A204.1 (cell line): Measurements from ENCODE around the gene C1QTNF12.

ENCODE experiments used
- FAIRE-seq: peaks from 2 replicates; lab custom pipeline; 2012; peaks lifted over from hg19 to GRCh38; lab: Jason Lieb, UNC

Gene C1QTNF12

GRCh38 chr1:1213345-1214265 is 32.9 kb downstream of the C1QTNF12 start, which contains the start of gene TNFRSF4:
TSS of gene TNFRSF4 (minus strand) at chr1:1214153. CDS start at chr1:1214127, 26 bp downstream.
- FAIRE-seq = no peak

GRCh38 chr1:1212780-1213344 is 33.7 kb downstream of the C1QTNF12 start:
- no peak for FAIRE-seq

- no peak for FAIRE-seq
Observed at GRCh38 chr1:1211541-1212441, 34.7 kb downstream of the C1QTNF12 start.

DNA sequence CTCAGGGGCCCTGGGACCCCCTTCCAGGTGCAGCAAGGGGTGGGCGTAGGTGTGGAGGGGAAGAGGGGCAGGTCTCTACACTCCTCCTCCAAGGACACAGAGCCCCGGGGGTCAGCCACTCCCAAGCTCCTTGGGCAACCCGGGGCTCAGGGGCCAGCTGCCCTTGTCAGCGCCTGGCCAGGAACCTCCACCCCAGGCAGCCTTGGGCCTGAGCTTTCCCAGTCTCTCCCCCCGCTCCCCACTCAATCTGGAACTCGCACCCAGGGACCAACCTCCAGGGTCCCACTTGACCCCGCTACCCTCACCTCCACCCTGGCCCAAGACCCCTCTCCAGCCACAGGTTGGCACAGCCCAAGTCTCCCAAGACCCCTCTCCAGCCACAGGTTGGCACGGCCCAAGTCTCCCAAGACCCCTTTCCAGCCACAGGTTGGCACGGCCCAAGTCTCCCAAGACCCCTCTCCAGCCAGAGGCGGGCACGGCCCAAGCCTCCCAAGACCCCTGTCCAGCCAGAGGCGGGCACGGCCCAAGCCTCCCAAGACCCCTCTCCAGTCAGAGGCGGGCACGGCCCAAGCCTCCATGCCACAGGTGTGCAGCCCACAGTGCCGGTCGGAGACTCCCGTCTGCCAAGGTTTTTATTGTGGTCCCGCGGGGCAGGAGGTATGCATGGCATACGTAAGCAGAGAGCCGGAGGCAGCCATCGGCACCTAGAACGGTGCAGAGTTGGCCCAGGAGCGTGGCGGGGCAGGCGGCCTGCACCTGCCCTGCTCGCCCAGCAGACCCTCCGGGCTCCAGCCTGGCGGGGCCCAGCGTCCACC is 35.6 kb downstream of the C1QTNF12 start:
- FAIRE-seq = no peak

DNA sequence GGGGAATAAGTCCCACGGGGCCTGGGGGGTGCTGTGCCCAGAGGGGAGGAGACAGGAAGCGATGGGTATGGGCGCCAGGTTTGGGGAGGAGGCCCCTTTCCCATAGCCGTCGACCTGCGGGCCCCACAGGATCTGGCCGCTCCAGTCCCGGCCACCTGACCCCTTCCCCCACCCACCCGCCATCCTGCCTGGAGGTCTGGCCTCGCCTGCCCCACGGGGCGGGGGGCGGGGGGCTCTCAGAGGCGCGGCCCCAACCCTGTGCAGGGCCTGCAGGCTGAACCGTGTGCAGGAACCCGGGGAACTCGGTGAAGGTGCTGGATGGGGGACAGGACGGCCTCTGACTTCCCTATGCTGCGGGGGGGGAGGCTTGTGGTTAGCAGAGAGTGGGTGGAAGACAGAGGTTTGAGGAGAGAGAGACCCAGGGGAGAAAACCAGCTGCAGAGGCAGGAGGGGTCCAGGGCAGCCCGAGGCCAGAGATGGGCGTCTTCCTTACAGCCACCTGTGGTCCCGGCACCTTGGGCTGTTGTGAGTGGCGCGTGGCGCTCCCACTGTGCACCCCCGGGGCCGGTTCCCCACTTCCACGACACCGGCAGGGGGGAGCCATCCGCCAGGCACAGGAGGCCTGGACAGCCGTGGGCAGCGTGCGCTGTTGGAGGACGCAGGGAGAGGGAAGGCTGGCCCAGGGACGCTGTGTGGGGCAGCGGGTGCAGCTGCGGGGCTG is 37.6 kb downstream of the C1QTNF12 start:
- no peak for FAIRE-seq

- FAIRE-seq = no peak
Observed at GRCh38 chr1:1207571-1207892, 39.0 kb downstream of the C1QTNF12 start.

DNA sequence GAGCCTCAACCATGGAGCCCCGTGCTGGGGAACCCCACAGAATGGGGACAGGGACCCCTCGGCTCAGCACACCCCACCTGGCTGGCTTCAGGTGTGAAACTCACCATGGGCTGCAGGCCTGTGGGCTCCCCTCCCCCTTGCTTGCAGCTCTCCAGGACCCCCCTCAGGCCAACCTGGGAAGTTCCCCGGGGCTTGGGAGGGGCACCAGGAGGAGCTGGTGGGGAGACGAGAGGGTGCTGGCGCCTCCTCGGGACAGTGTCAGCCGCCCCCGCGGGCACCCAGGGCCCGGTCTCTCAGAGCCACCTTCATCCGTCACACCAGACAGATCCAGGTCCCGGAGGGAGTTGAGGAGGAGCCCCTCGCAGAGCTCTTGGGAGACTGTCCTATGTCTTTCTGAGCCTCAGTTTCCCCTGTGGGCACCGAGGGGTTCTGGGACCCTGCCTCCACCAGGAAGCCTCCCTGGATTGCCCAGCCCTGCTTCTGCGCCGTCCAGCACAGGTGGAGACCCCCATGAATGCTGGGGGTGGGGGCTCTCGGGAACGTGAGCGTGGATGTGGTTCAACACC is 39.5 kb downstream of the C1QTNF12 start:
- no peak for FAIRE-seq

- no peak for FAIRE-seq
Observed at GRCh38 chr1:1206376-1206965, 40.1 kb downstream of the C1QTNF12 start, which contains the start of gene TNFRSF18. TSS of gene TNFRSF18 (minus strand) at chr1:1206592. CDS start at chr1:1206571, 21 bp downstream.

GRCh38 chr1:1205769-1206375 is 40.6 kb downstream of the C1QTNF12 start:
- FAIRE-seq = no peak

- FAIRE-seq = no peak
Observed at GRCh38 chr1:1204998-1205768, 41.3 kb downstream of the C1QTNF12 start.

GRCh38 chr1:1204425-1204920 is 42.0 kb downstream of the C1QTNF12 start:
- no peak for FAIRE-seq

DNA sequence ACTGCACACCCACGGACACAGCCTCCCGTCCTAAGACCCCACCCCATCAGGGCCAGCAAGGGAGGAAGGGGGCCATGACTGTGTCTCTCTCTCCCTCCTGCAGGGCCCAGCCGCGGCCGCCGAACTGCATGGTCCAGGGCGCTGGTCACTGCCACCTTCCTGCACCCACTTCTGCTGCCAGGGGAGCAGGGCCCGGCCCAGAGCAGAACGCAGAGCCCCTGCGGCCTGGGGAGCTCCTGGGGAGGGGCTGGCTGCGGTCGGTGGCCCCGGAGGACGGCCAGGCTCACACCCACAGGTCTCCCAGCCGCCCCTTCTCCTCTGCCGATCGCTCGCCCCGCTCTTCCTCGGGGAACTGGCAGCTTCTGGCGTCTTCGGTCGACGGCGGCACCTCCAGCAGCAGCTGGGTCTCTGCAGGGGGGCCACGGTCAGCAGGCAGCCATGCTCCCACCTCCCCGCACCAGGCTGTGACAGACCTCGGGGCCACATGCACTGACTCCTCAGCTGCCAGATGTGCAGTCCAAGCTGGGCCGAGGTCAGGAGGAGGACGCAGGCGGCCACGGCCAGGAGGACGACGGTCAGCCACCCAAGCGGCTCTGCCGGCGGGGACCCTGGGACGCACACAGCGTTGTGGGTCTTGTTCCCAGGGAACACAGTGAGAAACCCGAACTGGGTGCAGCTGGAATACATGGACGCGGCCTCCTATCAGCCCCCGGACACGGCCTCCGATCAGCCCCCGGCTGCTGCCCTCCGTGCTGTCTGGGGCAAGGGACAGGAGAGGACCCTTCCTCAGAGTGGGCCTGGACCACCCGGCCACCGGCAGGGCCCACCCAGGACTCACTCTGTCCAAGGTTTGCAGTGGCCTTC is 42.7 kb downstream of the C1QTNF12 start:
- no peak for FAIRE-seq

GRCh38 chr1:1202831-1203560 is 43.5 kb downstream of the C1QTNF12 start:
- FAIRE-seq = no peak

DNA sequence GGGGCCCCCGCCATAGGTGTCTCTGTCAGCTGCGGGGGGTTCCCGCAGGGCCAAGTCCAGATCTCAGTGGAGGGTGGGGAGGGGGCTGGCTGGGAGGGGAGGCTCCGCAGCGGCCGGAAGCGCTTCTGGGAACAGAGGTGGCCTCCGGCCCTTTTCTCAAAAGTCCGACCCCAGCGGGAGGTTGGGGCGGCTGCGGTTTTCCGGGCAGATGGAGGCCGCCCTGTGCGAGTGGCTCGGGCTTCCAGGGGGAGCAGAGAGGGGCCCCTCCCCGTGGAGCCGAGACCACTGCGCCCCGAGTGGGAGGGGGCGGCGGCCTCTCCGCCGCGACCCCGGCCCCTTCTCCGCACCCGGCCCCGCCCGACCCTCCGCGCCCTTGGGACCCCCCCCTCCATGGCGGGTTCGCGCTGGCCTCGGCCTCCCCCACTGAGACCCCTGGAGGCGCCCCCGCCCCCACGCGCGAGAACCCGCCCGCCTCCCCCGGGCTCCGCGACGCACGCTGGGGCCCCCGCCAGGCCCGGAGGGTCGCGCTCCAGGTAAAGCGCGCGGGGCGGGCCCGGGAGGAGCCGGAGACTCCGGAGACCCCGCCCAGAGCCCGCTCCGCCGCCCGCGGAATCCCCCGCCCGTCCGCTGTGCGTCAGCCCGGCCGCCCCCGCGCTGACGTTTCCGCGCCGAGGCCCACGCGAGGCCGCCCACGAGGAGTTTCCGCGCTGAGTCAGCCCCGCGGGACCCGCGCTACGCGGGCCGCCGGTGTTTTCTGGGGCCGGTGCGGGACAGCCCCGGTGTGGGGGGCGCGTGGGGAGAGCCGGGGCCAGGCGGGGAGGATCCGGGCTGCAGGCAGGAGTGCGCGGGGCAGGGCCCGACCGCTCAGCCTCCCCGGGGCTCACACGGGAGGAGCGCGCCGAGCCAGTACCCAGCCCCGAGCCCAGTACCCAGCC is 45.4 kb downstream of the C1QTNF12 start:
- no peak for FAIRE-seq

DNA sequence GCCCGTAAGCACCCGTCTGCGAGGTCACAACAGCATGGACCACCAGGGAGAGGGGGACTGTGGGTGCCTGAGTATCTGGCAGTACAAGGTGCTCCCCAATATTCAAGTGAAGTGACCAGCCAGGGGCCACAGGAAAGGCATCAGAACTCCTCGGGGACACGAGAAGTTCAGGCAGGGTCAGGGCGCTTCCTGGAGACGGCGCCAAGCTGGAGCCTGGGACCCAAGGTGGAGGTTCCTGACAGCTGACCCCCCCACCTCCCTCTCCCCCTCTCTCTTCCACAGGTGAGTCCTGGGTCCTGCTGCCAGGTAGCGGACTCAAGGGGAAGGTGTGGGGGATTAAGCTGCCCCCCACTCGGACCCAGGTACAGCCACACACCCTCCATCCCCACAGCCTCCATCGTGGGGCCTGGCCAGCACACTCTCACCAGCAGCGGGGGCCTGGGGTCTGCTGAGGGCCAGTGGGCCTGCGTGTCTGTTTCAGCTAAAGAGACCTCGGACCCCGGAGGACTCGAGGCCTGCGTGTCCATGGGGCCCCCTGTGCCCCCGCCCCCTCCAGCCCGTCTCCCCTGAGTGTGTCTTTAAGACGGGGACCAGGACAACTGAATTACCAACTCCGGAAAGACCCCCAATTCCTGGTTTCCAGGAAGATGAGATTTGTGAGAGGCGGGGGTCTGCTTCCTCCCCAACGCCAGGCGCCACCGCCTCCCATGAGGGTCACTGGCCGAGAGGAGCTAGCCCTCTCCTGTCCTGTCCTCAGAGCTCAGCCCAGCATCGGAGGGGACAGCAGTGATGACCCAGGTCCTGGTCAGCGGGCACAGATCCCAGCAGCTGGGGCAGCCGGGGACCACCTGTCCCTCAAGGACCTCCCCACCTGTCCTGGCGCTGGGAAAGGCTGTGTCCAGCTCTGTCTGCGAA is 46.3 kb downstream of the C1QTNF12 start:
- no peak for FAIRE-seq
